IMR-90 (cell line): ENCODE measurements around the gene ARPC5.

ENCODE experiments used
- CTCF ChIP-seq: conservative IDR thresholded peaks from 2 replicates; pipeline ENCODE4 v1.5.1; 2012; ENCODE audit warnings: mild to moderate bottlenecking, low read depth, low read length, improper control_type of control experiment
- POLR2A ChIP-seq: IDR thresholded peaks from 2 replicates; pipeline ENCODE4 v1.6.1; 2012; ENCODE audit warnings: mild to moderate bottlenecking, low read depth, low read length
- RAD21 ChIP-seq: IDR thresholded peaks from 2 replicates; pipeline ENCODE4 v1.6.1; 2012; ENCODE audit warnings: low read length, improper control_type of control experiment

- TF ChIP-seq RAD21: no peak
- no peak for TF ChIP-seq CTCF
- TF ChIP-seq POLR2A: no peak
Measured at GRCh38 chr1:183604038-183604808, 31.4 kb downstream of the ARPC5 start.
